Kidney glomerular epithelial cell (primary cell): ENCODE results near the gene TEX2.

Source experiments
- DNase-seq: peaks from one replicate; lab custom pipeline; 2025; lab: John Stamatoyannopoulos, UW

TEX2 gene

GRCh38 chr17:64113006-64113405, 150.1 kb downstream of the TEX2 start:
- DNase-seq: no peak

DNA sequence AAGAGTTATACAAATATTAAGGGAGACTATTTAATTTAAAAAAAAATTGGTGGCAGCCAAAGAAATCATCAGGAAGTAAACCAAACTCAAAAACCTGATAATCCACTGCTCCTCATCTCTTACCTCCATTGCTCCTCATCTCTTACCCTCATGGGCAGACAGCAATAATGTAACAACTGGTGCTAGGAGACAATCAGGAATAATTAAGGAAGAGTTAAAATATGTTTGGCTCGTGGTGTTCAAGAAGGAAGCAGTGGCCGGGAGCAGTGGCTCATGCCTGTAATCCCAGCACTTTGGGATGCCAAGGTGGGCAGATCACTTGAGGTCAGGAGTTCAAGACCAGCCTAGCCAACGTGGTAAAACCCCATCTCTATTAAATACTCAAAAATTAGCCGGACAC, 151.2 kb downstream of the TEX2 start:
- DNase-seq: no peak

DNA sequence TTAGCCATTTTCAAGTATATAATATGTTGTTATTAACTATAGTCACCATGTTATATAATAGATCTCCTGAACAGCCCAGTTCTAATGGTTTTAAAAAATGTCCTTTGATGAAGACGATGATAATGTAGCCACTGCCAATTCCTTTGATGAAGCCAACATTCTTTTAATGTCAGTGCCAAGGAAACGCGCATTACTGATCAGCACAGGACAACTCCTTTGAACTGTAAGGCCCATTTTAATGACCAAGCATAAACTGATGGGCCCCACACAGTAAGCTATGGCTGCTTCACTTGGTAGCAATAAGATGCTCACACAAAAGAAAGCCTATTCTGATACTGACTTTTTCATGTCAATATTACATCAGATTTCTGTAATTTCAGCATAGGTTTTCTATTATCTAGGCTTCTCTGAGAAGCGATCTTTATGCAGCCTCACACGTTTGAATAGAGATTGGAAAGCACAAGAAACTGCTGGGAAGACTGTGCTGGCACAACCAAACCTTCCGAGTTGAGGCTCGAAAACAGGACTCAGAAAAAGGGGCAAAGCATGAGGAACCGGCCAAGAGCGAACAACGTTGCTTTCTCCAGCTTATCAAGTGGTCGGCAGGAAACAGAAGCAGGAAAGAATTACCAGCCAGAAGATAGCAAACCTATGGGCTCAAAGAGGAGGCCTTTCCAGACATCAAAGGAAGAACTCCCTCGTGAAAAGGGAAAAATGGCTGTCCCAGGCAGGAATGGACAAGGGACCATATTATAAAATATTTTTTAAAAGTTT, 152.5 kb downstream of the TEX2 start:
- no peak for DNase-seq

DNA sequence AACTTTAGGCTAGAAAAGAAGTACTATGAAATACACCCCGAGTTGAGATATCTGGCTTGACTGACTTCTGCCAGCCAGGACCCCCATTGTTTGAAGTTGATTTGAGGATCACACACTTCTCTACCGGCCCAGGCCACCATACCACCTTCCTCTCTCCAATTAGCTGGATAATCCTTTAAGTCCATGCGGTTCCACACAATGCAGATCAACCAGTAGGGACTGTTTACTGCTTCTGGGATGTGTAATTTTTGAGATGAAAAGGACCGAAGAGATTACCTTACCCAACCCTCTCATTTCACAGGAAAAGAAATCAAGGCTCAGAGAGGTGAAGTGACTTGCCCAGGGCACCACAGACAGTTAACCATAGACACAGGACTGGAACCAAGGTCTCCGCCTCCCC, 153.7 kb downstream of the TEX2 start:
- no peak for DNase-seq

DNA sequence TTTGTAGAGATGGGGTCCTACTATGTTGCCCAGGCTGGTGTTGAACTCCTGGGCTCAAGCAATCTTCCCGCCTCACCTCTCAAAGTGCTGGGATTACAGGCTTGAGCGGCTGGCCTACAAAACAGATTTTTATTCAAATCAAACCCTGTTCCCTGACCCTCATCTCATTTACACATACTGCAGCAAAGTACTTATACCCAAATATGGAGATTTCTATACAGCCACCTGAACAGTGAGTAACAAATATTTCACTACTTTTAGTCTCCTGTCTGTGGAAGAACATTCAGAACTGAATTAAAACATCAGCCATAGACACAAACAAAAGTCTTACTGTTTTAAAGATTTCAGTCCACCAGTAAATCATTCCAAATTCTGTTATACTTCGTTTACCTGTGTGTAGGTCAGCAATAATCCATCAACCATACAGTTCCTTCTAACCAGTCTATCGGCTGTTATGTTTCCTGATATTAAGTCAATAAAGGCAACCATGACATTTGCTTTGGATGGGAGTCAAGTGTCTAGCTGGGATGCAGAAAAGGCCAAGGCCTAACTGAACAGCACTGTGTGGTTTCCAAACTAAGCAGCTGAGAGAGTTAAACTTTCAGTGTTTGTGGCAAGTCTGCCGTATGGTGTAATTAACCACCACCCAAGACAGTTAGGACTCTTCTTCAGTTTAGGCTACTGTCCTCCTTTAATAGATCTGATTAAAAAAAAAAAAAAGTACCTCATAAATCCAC, 155.4 kb downstream of the TEX2 start:
- DNase-seq: no peak

DNA sequence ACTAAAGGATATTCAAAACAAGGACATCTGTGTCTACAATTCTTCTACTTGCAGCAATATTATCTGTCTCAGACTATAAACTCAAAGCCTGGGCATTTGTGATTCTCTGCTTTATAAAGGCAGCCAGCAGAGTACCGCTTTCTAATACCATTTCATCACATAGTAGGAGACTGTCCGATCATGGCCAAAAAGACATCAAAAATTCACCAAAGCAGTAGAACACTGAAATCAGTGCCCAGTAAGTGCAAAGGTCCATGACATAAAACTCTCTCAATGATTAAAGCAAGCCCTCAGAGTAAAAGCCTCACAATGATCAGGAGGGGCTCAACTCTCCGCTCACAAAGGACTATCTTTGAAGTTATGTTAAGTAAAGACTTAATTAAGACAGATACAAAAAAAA, 156.1 kb downstream of the TEX2 start:
- no peak for DNase-seq

DNA sequence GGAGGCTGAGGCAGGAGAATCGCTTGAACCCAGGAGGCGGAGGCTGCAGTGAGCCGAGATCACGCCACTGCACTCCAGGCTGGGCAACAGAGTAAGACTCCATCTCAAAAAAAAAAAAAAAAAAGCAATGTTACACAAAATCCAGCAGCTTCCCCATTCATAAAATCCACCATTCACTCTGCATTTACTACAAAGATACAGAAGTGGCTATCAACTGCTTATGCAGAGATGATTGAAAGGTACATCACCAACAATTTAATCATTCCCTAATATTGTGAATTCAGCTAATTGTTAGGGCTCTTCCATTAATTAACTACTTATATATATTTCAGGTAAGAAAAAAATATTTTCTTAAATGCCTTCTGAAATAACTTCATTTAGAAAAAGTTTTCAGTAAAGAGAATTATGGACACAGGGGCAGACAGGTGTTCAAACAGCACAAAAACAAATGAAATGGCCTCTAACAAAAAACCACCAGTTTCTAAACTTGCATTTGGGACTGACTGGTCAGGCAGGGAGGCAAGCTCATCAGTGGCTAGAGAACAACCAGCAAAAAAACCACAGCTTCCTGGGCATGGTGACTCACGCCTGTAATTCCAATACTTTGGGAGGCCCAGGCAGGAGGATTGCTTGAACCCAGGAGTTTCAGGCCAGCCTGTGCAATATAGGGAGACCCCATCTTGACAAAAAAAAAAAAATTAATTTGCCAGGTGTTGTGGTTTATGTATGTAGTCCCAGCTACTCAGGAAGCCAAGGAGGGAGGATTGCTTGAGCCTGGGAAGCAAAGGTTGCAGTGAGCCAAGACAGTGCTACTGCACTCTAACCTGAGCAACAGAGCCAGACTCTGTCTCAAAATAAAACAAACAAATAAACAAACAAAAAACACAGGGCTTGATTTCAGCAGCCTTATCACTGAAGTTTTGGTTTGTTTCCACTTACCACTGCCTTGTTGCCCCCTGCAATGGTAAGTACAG, 159.4 kb downstream of the TEX2 start:
- DNase-seq: no peak

DNA sequence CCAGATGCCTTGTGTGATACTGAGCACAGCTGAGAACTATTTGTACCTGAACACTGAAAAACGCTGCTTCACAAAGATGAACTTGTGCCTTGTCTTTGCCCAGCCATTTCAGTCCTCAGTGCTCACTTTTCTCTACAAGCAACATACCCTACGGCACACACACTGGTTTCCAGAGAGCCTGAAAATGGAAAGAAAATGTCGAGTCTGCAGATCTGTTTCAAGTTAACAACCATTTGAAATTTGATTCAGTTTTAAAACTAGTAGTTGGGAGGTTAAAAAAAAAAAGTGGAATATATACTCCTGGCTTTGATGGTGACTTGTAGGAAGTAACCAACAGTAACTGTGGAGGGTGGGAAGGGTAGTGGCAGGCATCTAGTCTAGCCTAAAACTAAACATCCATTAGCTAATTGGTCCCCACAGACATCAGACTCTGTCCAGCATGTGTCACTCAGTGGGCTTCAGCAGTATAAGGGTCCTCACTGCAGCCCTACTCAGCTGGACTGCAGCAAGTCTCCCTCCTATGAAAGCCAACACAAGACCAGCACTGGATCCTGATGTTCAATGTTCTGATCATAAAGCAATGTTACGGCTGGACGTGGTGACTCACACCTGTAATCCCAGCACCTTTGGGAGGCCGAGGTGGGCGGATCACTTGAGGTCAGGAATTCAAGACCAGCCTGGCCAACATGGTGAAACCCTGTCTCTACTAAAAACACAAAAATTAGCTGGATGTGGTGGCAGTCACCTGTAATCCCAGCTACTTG, 160.3 kb downstream of the TEX2 start:
- DNase-seq: no peak

DNA sequence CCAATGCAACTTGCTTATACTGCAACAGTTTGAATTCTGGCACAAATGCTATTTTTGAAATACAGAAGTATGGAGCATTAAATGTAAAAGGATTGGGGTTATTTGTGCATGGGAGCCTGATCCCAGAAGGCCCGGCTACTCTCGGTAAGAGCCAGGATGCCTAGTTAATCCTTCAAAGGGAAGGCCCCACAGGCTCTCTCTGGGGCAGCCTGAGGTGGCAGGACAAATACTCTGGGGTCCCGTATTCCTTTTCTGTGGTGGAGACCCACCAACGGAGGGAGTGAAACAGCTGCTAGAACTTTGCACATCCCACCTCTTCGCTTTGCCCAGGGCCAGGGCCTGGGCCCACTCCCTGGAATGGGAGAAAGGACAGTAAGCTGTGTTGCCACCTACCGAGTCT, 163.5 kb downstream of the TEX2 start:
- no peak for DNase-seq
